ENCODE results near the gene CNTLN.
"Not testable (repeated sequence)": the region's sequence is repeated elsewhere in the genome, so short reads cannot be mapped to it uniquely, and the experiment has no call there.

Gene CNTLN

DNA sequence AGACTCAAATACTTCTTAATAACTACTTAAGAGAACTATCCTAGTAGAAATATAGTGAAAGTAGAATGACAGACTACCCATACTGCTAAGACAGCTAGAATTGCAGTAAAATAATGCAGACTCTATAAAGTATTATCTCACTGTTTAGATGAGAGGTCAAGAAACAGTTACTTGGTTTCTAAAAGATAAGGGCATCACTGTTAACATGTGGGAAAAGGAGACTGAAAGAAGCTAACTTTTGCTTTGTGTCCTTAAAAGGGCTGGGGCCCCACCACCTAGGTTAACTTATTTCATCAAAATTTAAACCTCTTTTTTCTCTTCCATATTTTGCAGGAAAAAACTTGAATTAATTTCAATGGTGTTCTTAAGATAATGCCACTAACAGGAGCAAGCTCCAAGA is 204.3 kb downstream of the CNTLN start:
- Histone ChIP-seq H3K4me3 (no peak overlapping the region), H3K9ac (no peak overlapping the region), H3K4me1 (no peaks in the 10 kb centered on the region), H3K36me3 (peaks cover 9% of the 10 kb centered on the region; the same call in 1 of the 2 replicates), H3K4me2 (no peak overlapping the region), H3K9me3 (no peaks in the 10 kb centered on the region), H4K20me1 (no peaks in the 10 kb centered on the region), H3K27me3 (no peaks in the 10 kb centered on the region), H3K27ac (no peak overlapping the region)
- TF ChIP-seq Cebpa-rat (IDR thresholded peaks at IDR 0.05) = no peak

DNA sequence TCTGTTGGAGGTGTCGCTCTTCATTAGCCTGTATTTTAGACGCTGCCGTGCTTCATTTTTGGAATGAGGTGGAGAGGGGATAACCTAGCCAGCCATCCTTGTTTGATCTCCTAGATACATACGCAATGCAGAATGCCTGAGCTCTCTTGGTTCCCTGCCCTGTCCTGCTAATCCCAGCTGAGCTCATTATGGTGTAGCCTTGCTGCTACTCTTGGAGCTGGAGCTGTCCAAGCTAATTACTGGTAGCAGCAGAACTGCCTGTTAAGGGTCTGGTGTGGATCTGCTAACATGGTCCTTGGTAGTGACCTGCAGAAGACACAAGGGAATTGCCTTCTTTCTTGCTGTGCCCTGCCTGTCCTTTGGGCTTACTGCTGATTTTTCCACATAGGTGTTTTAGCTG is 207.9 kb downstream of the CNTLN start:
- no peaks in the 10 kb centered on the region for H3K9me3 ChIP-seq
- no peak for TF ChIP-seq Cebpa-rat (IDR thresholded peaks at IDR 0.05)
- no peak overlapping the region for H3K9ac ChIP-seq
- no peak overlapping the region for H3K4me2 ChIP-seq
- H3K4me1 ChIP-seq = no peaks in the 10 kb centered on the region
- no peaks in the 10 kb centered on the region for H4K20me1 ChIP-seq
- peaks cover 17% of the 10 kb centered on the region for H3K36me3 ChIP-seq
- no peaks in the 10 kb centered on the region for H3K27me3 ChIP-seq
- no peak overlapping the region for H3K4me3 ChIP-seq
- no peak overlapping the region for H3K27ac ChIP-seq

DNA sequence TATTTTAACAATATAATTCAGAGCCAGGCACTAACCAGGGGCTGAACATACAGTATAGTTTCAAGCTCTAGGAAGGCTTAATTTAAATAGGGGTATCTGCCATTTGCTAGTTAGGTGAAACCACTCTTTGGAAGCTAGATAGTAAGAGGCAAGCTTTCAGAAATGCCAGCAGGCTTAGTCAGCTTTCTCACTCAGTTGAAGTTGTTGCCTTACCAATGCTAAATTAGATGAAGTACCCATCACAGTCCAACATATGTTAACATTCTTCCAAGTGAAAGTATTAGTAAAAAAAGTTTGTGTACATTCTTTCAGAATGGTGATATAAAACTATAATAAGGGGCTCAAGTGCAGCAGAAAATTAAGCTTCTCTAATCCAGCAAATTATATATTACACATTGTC is 215.0 kb downstream of the CNTLN start:
- H3K9me3 ChIP-seq = peaks cover 15% of the 10 kb centered on the region
- no peak for TF ChIP-seq Cebpa-rat (IDR thresholded peaks at IDR 0.05)
- no peak overlapping the region for H3K27ac ChIP-seq
- no peaks in the 10 kb centered on the region for H3K27me3 ChIP-seq
- no peak overlapping the region for H3K4me3 ChIP-seq
- H3K36me3 ChIP-seq = peaks cover 20% of the 10 kb centered on the region
- H4K20me1 ChIP-seq = no peaks in the 10 kb centered on the region
- no peaks in the 10 kb centered on the region for H3K4me1 ChIP-seq
- no peak overlapping the region for H3K9ac ChIP-seq
- no peak overlapping the region for H3K4me2 ChIP-seq

DNA sequence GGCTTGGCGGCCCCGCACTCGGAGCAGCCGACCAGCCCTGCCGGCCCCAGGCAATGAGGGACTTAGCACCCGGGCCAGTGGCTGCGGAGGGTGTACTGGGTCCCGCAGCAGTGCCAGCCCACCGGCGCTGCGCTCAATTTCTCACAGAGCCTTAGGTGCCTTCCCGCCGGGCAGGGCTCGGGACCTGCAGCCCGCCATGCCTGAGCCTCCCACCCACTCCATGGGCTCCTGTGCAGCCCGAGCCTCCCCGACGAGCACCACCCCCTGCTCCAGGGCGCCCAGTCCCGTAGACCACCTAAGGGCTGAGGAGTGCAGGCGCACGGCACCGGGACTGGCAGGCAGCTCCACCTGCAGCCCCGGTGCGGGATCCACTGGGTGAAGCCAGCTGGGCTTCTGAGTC is 219.2 kb downstream of the CNTLN start:
- H3K36me3 ChIP-seq, H3K4me3 ChIP-seq, H3K4me2 ChIP-seq, H3K27ac ChIP-seq, H3K9ac ChIP-seq, H3K4me1 ChIP-seq, H3K27me3 ChIP-seq, H4K20me1 ChIP-seq: not testable (repeated sequence)
- peaks cover 15% of the 10 kb centered on the region for H3K9me3 ChIP-seq

DNA sequence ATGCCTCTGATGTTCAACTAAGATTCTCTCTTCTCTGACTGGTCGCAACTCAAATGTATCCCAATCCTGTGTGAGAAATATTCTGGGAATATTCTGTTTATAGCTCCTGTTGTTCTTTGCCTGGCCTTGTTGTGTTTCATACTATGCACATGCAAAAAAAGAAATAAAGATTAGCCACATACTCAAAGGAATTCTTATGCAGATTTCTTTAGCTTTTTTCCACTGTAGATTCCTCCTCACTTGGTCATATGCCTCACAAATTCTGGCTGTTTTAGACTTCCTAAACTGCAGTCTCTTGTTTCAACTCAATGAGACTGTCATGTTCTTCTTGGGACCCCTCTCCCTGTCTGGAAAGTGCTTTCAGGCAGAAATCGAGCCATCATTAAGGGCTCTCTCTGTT is 226.5 kb downstream of the CNTLN start:
- H3K36me3 ChIP-seq = no peaks in the 10 kb centered on the region
- H3K4me3 ChIP-seq = no peak overlapping the region
- no peak overlapping the region for H3K4me2 ChIP-seq
- H4K20me1 ChIP-seq = no peaks in the 10 kb centered on the region
- TF ChIP-seq Cebpa-rat (IDR thresholded peaks at IDR 0.05) = no peak
- H3K4me1 ChIP-seq = 0 out of 2 replicates have a peak, but pooled peaks cover 6% of the 10 kb centered on the region
- no peak overlapping the region for H3K27ac ChIP-seq
- no peaks in the 10 kb centered on the region for H3K27me3 ChIP-seq
- H3K9me3 ChIP-seq = no peaks in the 10 kb centered on the region
- H3K9ac ChIP-seq = no peak overlapping the region

- no peak for TF ChIP-seq Cebpa-rat (IDR thresholded peaks at IDR 0.05)
- Histone ChIP-seq H4K20me1 (no peaks in the 10 kb centered on the region), H3K4me3 (no peak overlapping the region), H3K4me2 (no peak overlapping the region), H3K27ac (no peak overlapping the region), H3K27me3 (no peaks in the 10 kb centered on the region), H3K36me3 (peaks cover 23% of the 10 kb centered on the region), H3K9ac (no peak overlapping the region), H3K4me1 (0 out of 2 replicates have a peak, but pooled peaks cover 6% of the 10 kb centered on the region), H3K9me3 (no peaks in the 10 kb centered on the region)
These were observed 232.2 kb downstream of the CNTLN start for GRCh38 chr9:17367035-17367434.

DNA sequence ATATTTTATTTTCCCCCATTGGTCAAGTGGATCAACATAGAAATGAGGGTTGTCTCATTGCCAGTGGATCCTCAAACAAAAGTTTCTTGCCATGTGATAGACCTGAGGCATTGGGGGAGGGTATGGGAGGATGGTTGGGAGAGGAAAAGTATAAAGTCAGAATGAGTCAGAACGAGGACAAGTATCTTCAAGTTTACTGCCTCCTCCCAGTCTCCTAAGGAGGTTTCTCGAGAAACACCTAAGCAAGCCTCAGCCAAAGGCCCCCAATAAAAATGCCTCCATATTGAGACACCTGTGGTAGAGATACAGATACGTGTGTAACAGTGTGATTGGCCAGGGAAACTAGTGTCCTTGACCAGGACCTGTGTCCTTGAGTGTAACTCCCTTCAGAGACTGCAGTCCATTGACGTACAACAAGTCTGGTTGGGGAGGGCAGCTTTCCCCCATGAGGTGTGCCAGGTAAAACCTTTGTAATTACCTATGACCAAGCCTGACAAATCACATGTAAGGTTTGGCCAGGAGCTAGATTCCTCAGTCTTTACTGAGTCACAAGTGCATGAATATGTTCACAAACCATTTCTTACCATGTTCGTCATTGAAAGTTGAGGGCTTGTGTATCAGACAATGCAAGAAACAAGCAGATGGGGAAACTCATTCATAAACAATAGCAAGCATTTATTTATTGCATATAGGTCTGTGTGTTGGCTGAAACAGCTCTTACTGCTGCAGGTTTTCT is 245.5 kb downstream of the CNTLN start:
- H3K4me3 ChIP-seq = no peak overlapping the region
- H3K9me3 ChIP-seq = no peaks in the 10 kb centered on the region
- H3K36me3 ChIP-seq = no peaks in the 10 kb centered on the region

DNA sequence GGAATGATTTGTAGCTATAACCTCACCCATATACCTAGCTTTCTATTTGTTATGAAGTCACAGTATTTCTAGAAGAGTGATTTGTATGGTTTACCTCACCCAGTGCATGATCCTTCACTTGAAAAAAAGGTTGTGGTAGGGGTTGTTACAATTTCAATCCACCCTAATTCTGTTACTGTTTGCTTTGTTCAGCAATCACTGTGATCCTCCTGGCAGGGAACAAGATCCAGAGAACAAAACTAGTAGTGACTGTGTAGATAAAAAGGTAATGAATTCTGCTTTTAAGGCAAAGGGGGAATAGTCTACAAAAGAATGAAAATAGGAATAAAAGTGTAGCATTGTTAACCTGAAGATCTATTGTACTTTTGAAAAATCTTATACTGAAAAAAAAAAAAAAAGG is 252.7 kb downstream of the CNTLN start:
- H3K9ac ChIP-seq = no peak overlapping the region
- no peaks in the 10 kb centered on the region for H3K27me3 ChIP-seq
- H3K4me2 ChIP-seq = no peak overlapping the region
- 0 out of 2 replicates have a peak, but pooled peaks cover 4% of the 10 kb centered on the region for H3K4me1 ChIP-seq
- no peaks in the 10 kb centered on the region for H4K20me1 ChIP-seq
- H3K9me3 ChIP-seq = no peaks in the 10 kb centered on the region
- H3K4me3 ChIP-seq = no peak overlapping the region
- no peaks in the 10 kb centered on the region for H3K36me3 ChIP-seq
- no peak for TF ChIP-seq Cebpa-rat (IDR thresholded peaks at IDR 0.05)
- no peak overlapping the region for H3K27ac ChIP-seq

More for the DNA sequence above, 245.5 kb downstream of the CNTLN start:
- no peak for TF ChIP-seq Cebpa-rat (IDR thresholded peaks at IDR 0.05)
- Histone ChIP-seq H3K27ac (no peak overlapping the region), H3K27me3 (no peaks in the 10 kb centered on the region), H4K20me1 (no peaks in the 10 kb centered on the region), H3K4me1 (no peaks in the 10 kb centered on the region), H3K9ac (no peak overlapping the region), H3K4me2 (no peak overlapping the region)

DNA sequence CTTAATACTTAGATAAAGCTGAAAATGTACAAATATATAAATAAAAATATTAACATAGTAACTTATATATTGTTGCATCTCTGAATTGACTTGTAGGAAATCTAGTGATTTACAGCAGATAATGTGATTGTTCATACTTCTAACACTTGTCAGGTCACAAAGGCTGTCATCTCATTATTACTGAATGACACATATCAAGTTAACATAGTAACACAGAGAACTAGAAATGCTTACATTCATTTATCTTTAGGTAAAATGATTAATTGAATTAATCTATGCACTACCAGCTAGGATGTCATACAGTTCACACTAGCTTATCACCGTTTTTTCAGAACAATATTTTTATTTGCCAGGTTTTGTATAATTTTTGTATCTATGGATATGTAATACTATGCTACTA is 254.2 kb downstream of the CNTLN start:
- H3K27me3 ChIP-seq = no peaks in the 10 kb centered on the region
- no peak overlapping the region for H3K4me2 ChIP-seq
- no peak overlapping the region for H3K27ac ChIP-seq
- 0 out of 2 replicates have a peak, but pooled peaks cover 4% of the 10 kb centered on the region for H3K4me1 ChIP-seq
- no peak overlapping the region for H3K4me3 ChIP-seq
- no peaks in the 10 kb centered on the region for H3K36me3 ChIP-seq
- H3K9me3 ChIP-seq = no peaks in the 10 kb centered on the region
- H4K20me1 ChIP-seq = no peaks in the 10 kb centered on the region
- H3K9ac ChIP-seq = no peak overlapping the region
- TF ChIP-seq Cebpa-rat (IDR thresholded peaks at IDR 0.05) = no peak

DNA sequence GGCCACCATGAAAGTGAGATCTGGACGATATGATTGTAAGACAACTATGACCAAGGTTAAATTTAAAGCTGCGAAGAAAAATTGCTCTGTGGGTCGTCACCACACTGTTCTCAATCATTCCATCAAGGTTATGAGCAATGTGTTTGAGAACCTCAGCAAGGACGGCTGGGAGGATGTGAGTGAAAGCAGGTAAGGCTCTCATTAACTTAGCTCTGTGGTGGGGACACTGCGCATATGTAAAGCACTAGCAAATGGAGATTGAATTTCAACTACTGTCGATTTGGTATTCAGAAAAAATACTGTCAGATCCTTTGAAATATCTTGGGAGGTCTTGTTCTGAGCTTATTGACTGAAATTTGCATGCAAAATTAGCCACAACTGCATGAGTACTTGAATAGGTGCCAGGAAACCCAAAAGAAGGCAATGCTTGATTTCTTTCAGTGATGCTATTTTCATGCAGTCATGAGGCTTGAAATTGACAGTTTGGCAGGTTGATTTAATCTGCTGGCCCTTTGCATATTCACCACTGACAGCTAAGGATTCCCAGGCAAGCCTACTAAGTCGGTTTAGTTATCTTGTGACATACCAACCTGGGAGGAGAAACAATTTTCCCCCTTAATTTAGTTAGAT is 260.2 kb downstream of the CNTLN start:
- Histone ChIP-seq H3K27me3 (no peaks in the 10 kb centered on the region), H3K36me3 (peaks cover 10% of the 10 kb centered on the region), H3K4me1 (0 out of 2 replicates have a peak, but pooled peaks cover 4% of the 10 kb centered on the region), H3K4me3 (no peak overlapping the region), H3K9ac (no peak overlapping the region), H3K9me3 (no peaks in the 10 kb centered on the region), H4K20me1 (no peaks in the 10 kb centered on the region), H3K4me2 (no peak overlapping the region), H3K27ac (no peak overlapping the region)
- no peak for TF ChIP-seq Cebpa-rat (IDR thresholded peaks at IDR 0.05)

DNA sequence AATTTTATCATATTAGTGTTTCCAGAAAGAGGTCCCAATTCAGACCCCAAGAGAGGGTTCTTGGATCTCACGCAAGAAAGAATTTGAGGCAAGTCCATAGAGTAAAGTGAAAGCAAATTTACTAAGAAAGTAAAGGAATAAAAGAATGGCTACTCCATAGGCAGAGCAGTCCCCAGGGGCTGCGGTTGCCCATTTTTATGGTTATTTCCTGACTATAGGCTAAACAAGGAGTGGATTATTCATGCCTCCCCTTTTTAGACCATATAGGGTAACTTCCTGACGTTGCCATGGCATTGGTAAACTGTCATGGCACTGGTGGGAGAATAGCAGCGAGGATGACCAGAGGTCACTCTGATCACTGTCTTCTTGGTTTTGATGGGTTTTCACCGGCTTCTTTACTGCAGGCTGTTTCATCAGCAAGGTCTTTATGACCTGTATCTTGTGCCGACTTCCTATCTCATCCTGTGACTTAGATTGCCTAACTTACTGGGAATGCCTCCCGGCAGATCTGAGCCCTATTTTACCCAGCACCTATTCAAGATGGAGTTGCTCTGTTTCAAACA is 262.4 kb downstream of the CNTLN start:
- H3K36me3 ChIP-seq = peaks cover 10% of the 10 kb centered on the region
- not testable (repeated sequence) for H3K4me1 ChIP-seq, H3K27ac ChIP-seq, H4K20me1 ChIP-seq, H3K4me3 ChIP-seq, H3K27me3 ChIP-seq, H3K9ac ChIP-seq, H3K9me3 ChIP-seq, H3K4me2 ChIP-seq

All from BLaER1 (cell line).